ENCODE results near the gene HCRTR1.

- TF ChIP-seq, protein P1, sequence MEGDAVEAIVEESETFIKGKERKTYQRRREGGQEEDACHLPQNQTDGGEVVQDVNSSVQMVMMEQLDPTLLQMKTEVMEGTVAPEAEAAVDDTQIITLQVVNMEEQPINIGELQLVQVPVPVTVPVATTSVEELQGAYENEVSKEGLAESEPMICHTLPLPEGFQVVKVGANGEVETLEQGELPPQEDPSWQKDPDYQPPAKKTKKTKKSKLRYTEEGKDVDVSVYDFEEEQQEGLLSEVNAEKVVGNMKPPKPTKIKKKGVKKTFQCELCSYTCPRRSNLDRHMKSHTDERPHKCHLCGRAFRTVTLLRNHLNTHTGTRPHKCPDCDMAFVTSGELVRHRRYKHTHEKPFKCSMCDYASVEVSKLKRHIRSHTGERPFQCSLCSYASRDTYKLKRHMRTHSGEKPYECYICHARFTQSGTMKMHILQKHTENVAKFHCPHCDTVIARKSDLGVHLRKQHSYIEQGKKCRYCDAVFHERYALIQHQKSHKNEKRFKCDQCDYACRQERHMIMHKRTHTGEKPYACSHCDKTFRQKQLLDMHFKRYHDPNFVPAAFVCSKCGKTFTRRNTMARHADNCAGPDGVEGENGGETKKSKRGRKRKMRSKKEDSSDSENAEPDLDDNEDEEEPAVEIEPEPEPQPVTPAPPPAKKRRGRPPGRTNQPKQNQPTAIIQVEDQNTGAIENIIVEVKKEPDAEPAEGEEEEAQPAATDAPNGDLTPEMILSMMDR (IDR thresholded peaks at IDR 0.05), result no peak
- no peak for TF ChIP-seq POLR2A (IDR thresholded peaks at IDR 0.05)
Measured at GRCh38 chr1:31567956-31568570, 49.4 kb upstream of the HCRTR1 start.

Data from right lobe of liver (tissue), 4 donors.